Lung (tissue), 13 donors: ENCODE measurements around the gene METTL17. TPM values are rescaled to one million over a fixed set of nuclear protein-coding genes. Genes with fewer than 3 reads are reported as not detected.

Experiments
- ATAC-seq: fragments of 200-7000 bp; cut with Tn5 transposase; one replicate; pipeline ENCODE4 v1.9.1; 2020; ENCODE audit warnings: moderate number of reproducible peaks; ENCODE audit not compliant: insufficient read depth, low FRiP score
- DNase-seq, 3 donors: peaks; one replicate each; pipeline ENCODE4 v3.0.0-alpha.2; 2013 to 2017
- H3K27ac ChIP-seq, 2 donors: one replicate each; pipeline ENCODE4 v1.5.1; 2013; ENCODE audit warnings: mild to moderate bottlenecking in 2 of 2, moderate library complexity in 2 of 2, control low read depth in 1 of 2, inconsistent platforms in 1 of 2, low read depth in 1 of 2, low read length in 1 of 2
- H3K27me3 ChIP-seq, 3 donors: one replicate each; pipeline ENCODE4 v1.5.1; 2013; ENCODE audit warnings: low read length in 2 of 3; ENCODE audit not compliant: control insufficient read depth in 3 of 3, insufficient read depth in 3 of 3
- H3K36me3 ChIP-seq, 4 donors: one replicate each; pipeline ENCODE4 v1.5.1; 2013; ENCODE audit warnings: low read length in 4 of 4, mild to moderate bottlenecking in 1 of 4, moderate library complexity in 1 of 4; ENCODE audit not compliant: control insufficient read depth in 4 of 4, insufficient read depth in 4 of 4
- H3K4me1 ChIP-seq, 5 donors: one replicate each; pipeline ENCODE4 v1.5.1; 2013; ENCODE audit warnings: low read length in 5 of 5, mild to moderate bottlenecking in 2 of 5, moderate library complexity in 1 of 5; ENCODE audit not compliant: control insufficient read depth in 5 of 5, insufficient read depth in 5 of 5
- H3K4me3 ChIP-seq: one replicate; pipeline ENCODE4 v1.5.1; 2013; ENCODE audit warnings: mild to moderate bottlenecking, control low read depth, moderate library complexity
- H3K9ac ChIP-seq, 2 donors: one replicate each; pipeline ENCODE4 v1.5.1; 2013; ENCODE audit warnings: low read length in 2 of 2, control low read depth in 1 of 2; ENCODE audit not compliant: insufficient read depth in 1 of 2
- H3K9me3 ChIP-seq, 4 donors: one replicate each; pipeline ENCODE4 v1.5.1; 2013; ENCODE audit warnings: low read length in 3 of 4, mild to moderate bottlenecking in 1 of 4, moderate library complexity in 1 of 4; ENCODE audit not compliant: control insufficient read depth in 4 of 4, insufficient read depth in 3 of 4
- WGBS, 2 donors: extraction: QIAGEN DNeasy Blood & Tissue Kit; methylation state at CpG; one replicate each; pipeline ENCODE4 v1.1.7; 2013; 5-methylcytosine and 5-hydroxymethylcytosine counted together
- polyA plus RNA-seq, 2 donors: library from polyadenylated mRNA; stranded (reverse); fragments of 200-250 nt; gene quantifications; one replicate each; pipeline ENCODE4 v1.2.1, GENCODE V29; 2013
- small RNA-seq: library from RNA; depleted of rRNA; stranded (forward); fragments of <200 nt; gene quantifications from one replicate; pipeline ENCODE3, GENCODE V24; 2014; ENCODE audit warnings: low replicate concordance
- total RNA-seq, 2 donors: library from RNA; depleted of rRNA in 1 of 2; stranded (reverse); fragments of >200 nt in 1 of 2; gene quantifications; one replicate each; pipeline ENCODE4 v1.2.1, GENCODE V29; 2014 to 2021
- TF ChIP-seq, protein P1 (sequence below): IDR thresholded peaks from 2 replicates; pipeline ENCODE4 v1.5.1; 2012; ENCODE audit warnings: mild to moderate bottlenecking; ENCODE audit errors: control extremely low read depth, extremely low read depth
- donor health status: control.
- donor health status: control.
- donor health status: Bipolar disorder and iron deficiency.
- donor health status: healthy.
- donor health status: DM: yes; HTN: yes; CAD: no.

The METTL17 gene
- total and polyA plus RNA-seq, 4 donors: 51.2 to 67.1 (median 56.7) TPM

GRCh38 chr14:21042918-21043317 lies 53.1 kb downstream of the METTL17 start:
- no peak for ATAC-seq
- WGBS, 2 donors: 52 to 57% methylated on average over 8 of the region's 8 CpGs
- Histone ChIP-seq H3K27me3 (no peaks in the 10 kb centered on the region), H3K36me3 (no peaks in the 10 kb centered on the region), H3K4me3 (no peak overlapping the region), H3K9ac (no peak overlapping the region), H3K27ac (no peak overlapping the region), H3K4me1 (peaks cover 12 to 30% (median 21%) of the 10 kb centered on the region in 5 donors), H3K9me3 (peaks cover 0 to 2% (median 0%) of the 10 kb centered on the region in 4 donors)
- no peak for DNase-seq
- TF ChIP-seq, protein P1, sequence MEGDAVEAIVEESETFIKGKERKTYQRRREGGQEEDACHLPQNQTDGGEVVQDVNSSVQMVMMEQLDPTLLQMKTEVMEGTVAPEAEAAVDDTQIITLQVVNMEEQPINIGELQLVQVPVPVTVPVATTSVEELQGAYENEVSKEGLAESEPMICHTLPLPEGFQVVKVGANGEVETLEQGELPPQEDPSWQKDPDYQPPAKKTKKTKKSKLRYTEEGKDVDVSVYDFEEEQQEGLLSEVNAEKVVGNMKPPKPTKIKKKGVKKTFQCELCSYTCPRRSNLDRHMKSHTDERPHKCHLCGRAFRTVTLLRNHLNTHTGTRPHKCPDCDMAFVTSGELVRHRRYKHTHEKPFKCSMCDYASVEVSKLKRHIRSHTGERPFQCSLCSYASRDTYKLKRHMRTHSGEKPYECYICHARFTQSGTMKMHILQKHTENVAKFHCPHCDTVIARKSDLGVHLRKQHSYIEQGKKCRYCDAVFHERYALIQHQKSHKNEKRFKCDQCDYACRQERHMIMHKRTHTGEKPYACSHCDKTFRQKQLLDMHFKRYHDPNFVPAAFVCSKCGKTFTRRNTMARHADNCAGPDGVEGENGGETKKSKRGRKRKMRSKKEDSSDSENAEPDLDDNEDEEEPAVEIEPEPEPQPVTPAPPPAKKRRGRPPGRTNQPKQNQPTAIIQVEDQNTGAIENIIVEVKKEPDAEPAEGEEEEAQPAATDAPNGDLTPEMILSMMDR: no peak

DNA sequence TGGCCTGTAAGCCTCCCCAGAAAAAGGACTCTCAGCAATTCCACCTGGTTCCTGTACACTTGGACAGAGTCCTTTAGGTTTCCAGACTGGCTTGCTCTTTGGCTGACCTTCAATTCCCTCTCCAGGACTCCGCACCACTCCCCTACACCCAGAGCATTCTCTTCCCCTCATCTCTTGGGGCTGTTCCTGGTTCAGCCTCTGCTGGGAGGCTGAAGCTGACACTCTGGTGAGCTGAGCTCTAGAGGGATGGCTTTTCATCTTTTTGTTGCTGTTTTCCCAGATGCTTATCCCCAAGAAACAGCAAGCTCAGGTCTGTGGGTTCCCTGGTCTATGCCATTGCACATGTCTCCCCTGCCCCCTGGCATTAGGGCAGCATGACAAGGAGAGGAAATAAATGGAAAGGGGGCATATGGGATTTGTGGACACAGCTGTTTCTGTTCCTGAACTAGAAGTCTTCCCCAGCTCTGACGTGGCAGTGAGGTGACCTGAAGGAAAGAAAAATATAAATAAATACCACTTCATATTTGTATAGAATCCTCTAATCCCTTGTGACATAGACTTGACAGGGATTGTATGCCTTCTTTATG lies 53.7 kb downstream of the METTL17 start:
- TF ChIP-seq, protein P1: no peak
- WGBS, 2 donors: 40 to 53% methylated on average over 2 of the region's 2 CpGs
- no peak for ATAC-seq
- Histone ChIP-seq H3K27ac (peak overlapping the region in 1 of 2 donors; percentile 17), H3K9ac (no peak overlapping the region), H3K36me3 (no peaks in the 10 kb centered on the region), H3K4me1 (peaks cover 12 to 31% (median 16%) of the 10 kb centered on the region in 5 donors), H3K4me3 (no peak overlapping the region), H3K27me3 (no peaks in the 10 kb centered on the region), H3K9me3 (peaks cover 0 to 2% (median 0%) of the 10 kb centered on the region in 4 donors)
- DNase-seq: no peak

- Histone ChIP-seq H3K27ac (peak overlapping the region; percentile 28 to 50), H3K4me3 (no peak overlapping the region), H3K27me3 (no peaks in the 10 kb centered on the region), H3K9ac (no peak overlapping the region), H3K4me1 (peaks cover 9 to 26% (median 12%) of the 10 kb centered on the region in 5 donors), H3K36me3 (no peaks in the 10 kb centered on the region), H3K9me3 (peaks cover 0 to 2% (median 0%) of the 10 kb centered on the region in 4 donors)
- WGBS, 2 donors: 17 to 21% methylated on average over 6 of the region's 6 CpGs
- ATAC-seq: no peak
- DNase-seq: peak in 1 of 3 donors; percentile 34
- TF ChIP-seq, protein P1: no peak
These were observed 54.3 kb downstream of the METTL17 start for GRCh38 chr14:21043974-21044618.

Small RNA genes within 50 kb of the gene (small RNA-seq; reads per million reads assigned to genes)
- gene RN7SL189P: not detected

Other genes with a start within 250 kb of the METTL17 start
- gene EDDM3A, start 244.1 kb upstream of the METTL17 start, total RNA-seq: not detected
- not detected for gene EDDM3A, start 244.1 kb upstream of the METTL17 start, polyA plus RNA-seq
- not detected for gene EDDM3B, start 221.6 kb upstream of the METTL17 start, total RNA-seq
- gene EDDM3B, start 221.6 kb upstream of the METTL17 start, polyA plus RNA-seq: under 1 TPM in 1 of 2 donors, not detected in 1; 0.09 TPM
- gene RNASE6, start 208.7 kb upstream of the METTL17 start, total RNA-seq: 10 to 100 TPM in 1 of 2 donors, 1 to 10 TPM in 1; 8.1 to 15.9 TPM
- 10 to 100 TPM in 1 of 2 donors, 1 to 10 TPM in 1; 5.1 to 37.2 TPM for gene RNASE6, start 208.7 kb upstream of the METTL17 start, polyA plus RNA-seq
- 100 to 1,000 TPM; 511 to 773 TPM for gene RNASE1, start 187.1 kb upstream of the METTL17 start, total RNA-seq
- 1,000 to 10,000 TPM; 1,226 to 1,326 TPM for gene RNASE1, start 187.1 kb upstream of the METTL17 start, polyA plus RNA-seq
- under 1 TPM in 1 of 2 donors, not detected in 1; 0.31 TPM for gene RNASE3, start 98.6 kb upstream of the METTL17 start, total RNA-seq
- gene RNASE3, start 98.6 kb upstream of the METTL17 start, polyA plus RNA-seq: 1 to 10 TPM in 1 of 2 donors, under 1 TPM in 1; 0.79 to 2.5 TPM
- 1 to 10 TPM; 2.4 to 7.8 TPM for gene RNASE2, start 34.5 kb upstream of the METTL17 start, total RNA-seq
- gene RNASE2, start 34.5 kb upstream of the METTL17 start, polyA plus RNA-seq: 10 to 100 TPM in 1 of 2 donors, 1 to 10 TPM in 1; 8.7 to 65.0 TPM
- not detected for gene SLC39A2, start 9.3 kb downstream of the METTL17 start, total RNA-seq
- gene SLC39A2, start 9.3 kb downstream of the METTL17 start, polyA plus RNA-seq: under 1 TPM; 0.02 to 0.08 TPM
- gene NDRG2, start 35.1 kb downstream of the METTL17 start, total RNA-seq: 100 to 1,000 TPM in 1 of 2 donors, 10 to 100 TPM in 1; 50.6 to 112 TPM
- gene NDRG2, start 35.1 kb downstream of the METTL17 start, polyA plus RNA-seq: 10 to 100 TPM; 46.1 to 66.7 TPM
- gene TPPP2, start 40.2 kb downstream of the METTL17 start, total RNA-seq: under 1 TPM in 1 of 2 donors, not detected in 1; 0.65 TPM
- gene TPPP2, start 40.2 kb downstream of the METTL17 start, polyA plus RNA-seq: not detected
- not detected for gene RNASE13, start 44.8 kb downstream of the METTL17 start, total RNA-seq
- gene RNASE13, start 44.8 kb downstream of the METTL17 start, polyA plus RNA-seq: not detected
- not detected for gene RNASE7, start 52.4 kb downstream of the METTL17 start, total RNA-seq
- under 1 TPM; 0.13 to 0.18 TPM for gene RNASE7, start 52.4 kb downstream of the METTL17 start, polyA plus RNA-seq
- not detected for gene RNASE8, start 67.8 kb downstream of the METTL17 start, total RNA-seq
- not detected for gene RNASE8, start 67.8 kb downstream of the METTL17 start, polyA plus RNA-seq
- 10 to 100 TPM; 36.7 to 48.6 TPM for gene ARHGEF40, start 80.3 kb downstream of the METTL17 start, total RNA-seq
- gene ARHGEF40, start 80.3 kb downstream of the METTL17 start, polyA plus RNA-seq: 10 to 100 TPM; 13.1 to 17.8 TPM
- gene ZNF219, start 108.7 kb downstream of the METTL17 start, total RNA-seq: 10 to 100 TPM in 1 of 2 donors, 1 to 10 TPM in 1; 8.0 to 48.5 TPM
- 10 to 100 TPM; 21.6 to 38.3 TPM for gene ZNF219, start 108.7 kb downstream of the METTL17 start, polyA plus RNA-seq
- under 1 TPM; 0.20 to 0.52 TPM for gene TMEM253, start 111.1 kb downstream of the METTL17 start, total RNA-seq
- under 1 TPM; 0.24 to 0.43 TPM for gene TMEM253, start 111.1 kb downstream of the METTL17 start, polyA plus RNA-seq
- not detected for gene OR5AU1, start 166.1 kb downstream of the METTL17 start, total RNA-seq
- not detected for gene OR5AU1, start 166.1 kb downstream of the METTL17 start, polyA plus RNA-seq